Measurements from ENCODE around the gene CMTM7. TPM values are rescaled to one million over a fixed set of nuclear protein-coding genes. Genes with fewer than 3 reads are reported as not detected.

Gene CMTM7
- total RNA-seq, 1 donor from 2014 or later, result 37.4 TPM

- no peaks in the 10 kb centered on the region for H3K9me3 Mint-ChIP-seq
- peaks cover 7% of the 10 kb centered on the region for H3K36me3 Mint-ChIP-seq (ENCODE audit: low read depth)
- TF ChIP-seq CTCF (conservative IDR thresholded peaks at IDR 0.05), result no peak
- no peak for DNase-seq (ENCODE audit: low read depth, low spot score)
- no peaks in the 10 kb centered on the region for H3K4me1 Mint-ChIP-seq
- no peaks in the 10 kb centered on the region for H3K27me3 Mint-ChIP-seq (ENCODE audit: low read depth)
- no peak overlapping the region for H3K4me3 Mint-ChIP-seq
- no peak overlapping the region for H3K27ac Mint-ChIP-seq (ENCODE audit: unreplicated experiment)
These were observed 96.3 kb downstream of the CMTM7 start for GRCh38 chr3:32487781-32488473.

- TF ChIP-seq CTCF (conservative IDR thresholded peaks at IDR 0.05), result no peak
- no peaks in the 10 kb centered on the region for H3K27me3 Mint-ChIP-seq (ENCODE audit: low read depth)
- H3K9me3 Mint-ChIP-seq, result no peaks in the 10 kb centered on the region
- H3K36me3 Mint-ChIP-seq (ENCODE audit: low read depth), result peaks cover 7% of the 10 kb centered on the region
- H3K4me1 Mint-ChIP-seq, result no peaks in the 10 kb centered on the region
- no peak for DNase-seq (ENCODE audit: low read depth, low spot score)
- no peak overlapping the region for H3K4me3 Mint-ChIP-seq
- no peak overlapping the region for H3K27ac Mint-ChIP-seq (ENCODE audit: unreplicated experiment)
These were observed 96.9 kb downstream of the CMTM7 start for GRCh38 chr3:32488474-32489008.

GRCh38 chr3:32492684-32493436, 101.2 kb downstream of the CMTM7 start:
- no peak for DNase-seq (ENCODE audit: low read depth, low spot score)
- H3K4me1 Mint-ChIP-seq, result peaks cover 4% of the 10 kb centered on the region
- TF ChIP-seq CTCF (conservative IDR thresholded peaks at IDR 0.05), result no peak
- H3K27me3 Mint-ChIP-seq (ENCODE audit: low read depth), result no peaks in the 10 kb centered on the region
- peaks cover 4% of the 10 kb centered on the region for H3K36me3 Mint-ChIP-seq (ENCODE audit: low read depth)
- H3K9me3 Mint-ChIP-seq, result no peaks in the 10 kb centered on the region
- no peak overlapping the region for H3K4me3 Mint-ChIP-seq
- no peak overlapping the region for H3K27ac Mint-ChIP-seq (ENCODE audit: unreplicated experiment)

- Mint-ChIP-seq H3K4me1 (peaks cover 4% of the 10 kb centered on the region), H3K9me3 (no peaks in the 10 kb centered on the region), H3K27me3 (ENCODE audit: low read depth) (no peaks in the 10 kb centered on the region), H3K27ac (ENCODE audit: unreplicated experiment) (no peak overlapping the region), H3K4me3 (no peak overlapping the region), H3K36me3 (ENCODE audit: low read depth) (peaks cover 4% of the 10 kb centered on the region)
- TF ChIP-seq CTCF (conservative IDR thresholded peaks at IDR 0.05), result no peak
- no peak for DNase-seq (ENCODE audit: low read depth, low spot score)
These were observed 102.1 kb downstream of the CMTM7 start for GRCh38 chr3:32493437-32494414.

- H3K4me1 Mint-ChIP-seq, result peaks cover 9% of the 10 kb centered on the region
- no peaks in the 10 kb centered on the region for H3K9me3 Mint-ChIP-seq
- DNase-seq (ENCODE audit: low read depth, low spot score), result no peak
- peaks cover 4% of the 10 kb centered on the region for H3K36me3 Mint-ChIP-seq (ENCODE audit: low read depth)
- H3K4me3 Mint-ChIP-seq, result no peak overlapping the region
- H3K27ac Mint-ChIP-seq (ENCODE audit: unreplicated experiment), result no peak overlapping the region
- H3K27me3 Mint-ChIP-seq (ENCODE audit: low read depth), result no peaks in the 10 kb centered on the region
- no peak for TF ChIP-seq CTCF (conservative IDR thresholded peaks at IDR 0.05)
These were observed 103.4 kb downstream of the CMTM7 start for GRCh38 chr3:32495085-32495484.
